ENCODE data around the gene COL13A1. TPM values are rescaled to one million over a fixed set of nuclear protein-coding genes. Genes with fewer than 3 reads are reported as not detected.

The COL13A1 gene
- total RNA-seq, 6 experiments from 2014 or later, result 33.5 to 46.6 (median 38.1) TPM

DNA sequence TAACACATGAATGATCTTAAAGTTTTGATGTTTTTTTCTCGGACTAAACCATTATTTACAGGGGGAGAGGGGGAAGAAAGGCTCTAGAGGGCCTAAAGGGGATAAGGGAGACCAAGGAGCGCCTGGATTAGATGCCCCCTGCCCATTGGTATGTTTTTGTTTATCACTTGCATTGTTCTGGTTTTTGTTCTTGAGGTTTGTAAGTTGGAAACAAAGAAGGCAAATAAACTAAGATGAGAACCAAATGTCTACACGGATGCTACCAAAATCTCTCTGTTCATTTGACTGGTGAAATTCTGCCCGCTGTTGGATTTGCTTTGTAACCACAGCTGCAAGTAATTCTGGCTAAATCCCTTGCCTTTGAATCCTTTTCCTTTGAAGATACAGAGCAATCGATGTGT is 151.1 kb downstream of the COL13A1 start:
- Mint-ChIP-seq H3K4me3 (no peak overlapping the region), H3K4me1 (ENCODE audit: low read depth) (no peaks in the 10 kb centered on the region; the same call in 1 of the 2 replicates), H3K27me3 (ENCODE audit: insufficient read depth) (no peaks in the 10 kb centered on the region; the same call in 1 of the 2 replicates), H3K9me3 (no peaks in the 10 kb centered on the region), H3K36me3 (ENCODE audit: low read depth) (peaks cover 18% of the 10 kb centered on the region), H3K27ac (no peak overlapping the region)
- DNase-seq, result no peak
- TF ChIP-seq, protein P1, sequence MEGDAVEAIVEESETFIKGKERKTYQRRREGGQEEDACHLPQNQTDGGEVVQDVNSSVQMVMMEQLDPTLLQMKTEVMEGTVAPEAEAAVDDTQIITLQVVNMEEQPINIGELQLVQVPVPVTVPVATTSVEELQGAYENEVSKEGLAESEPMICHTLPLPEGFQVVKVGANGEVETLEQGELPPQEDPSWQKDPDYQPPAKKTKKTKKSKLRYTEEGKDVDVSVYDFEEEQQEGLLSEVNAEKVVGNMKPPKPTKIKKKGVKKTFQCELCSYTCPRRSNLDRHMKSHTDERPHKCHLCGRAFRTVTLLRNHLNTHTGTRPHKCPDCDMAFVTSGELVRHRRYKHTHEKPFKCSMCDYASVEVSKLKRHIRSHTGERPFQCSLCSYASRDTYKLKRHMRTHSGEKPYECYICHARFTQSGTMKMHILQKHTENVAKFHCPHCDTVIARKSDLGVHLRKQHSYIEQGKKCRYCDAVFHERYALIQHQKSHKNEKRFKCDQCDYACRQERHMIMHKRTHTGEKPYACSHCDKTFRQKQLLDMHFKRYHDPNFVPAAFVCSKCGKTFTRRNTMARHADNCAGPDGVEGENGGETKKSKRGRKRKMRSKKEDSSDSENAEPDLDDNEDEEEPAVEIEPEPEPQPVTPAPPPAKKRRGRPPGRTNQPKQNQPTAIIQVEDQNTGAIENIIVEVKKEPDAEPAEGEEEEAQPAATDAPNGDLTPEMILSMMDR (IDR thresholded peaks at IDR 0.05), result no peak

- Mint-ChIP-seq H3K9me3 (no peaks in the 10 kb centered on the region), H3K36me3 (ENCODE audit: low read depth) (peaks cover 19% of the 10 kb centered on the region), H3K27ac (no peak overlapping the region), H3K4me3 (no peak overlapping the region), H3K4me1 (ENCODE audit: low read depth) (no peaks in the 10 kb centered on the region; the same call in 1 of the 2 replicates), H3K27me3 (ENCODE audit: insufficient read depth) (no peaks in the 10 kb centered on the region; the same call in 1 of the 2 replicates)
- DNase-seq, result no peak
- TF ChIP-seq, protein P1 (IDR thresholded peaks at IDR 0.05), result no peak
Observed at GRCh38 chr10:69953851-69954250, 152.1 kb downstream of the COL13A1 start.

DNA sequence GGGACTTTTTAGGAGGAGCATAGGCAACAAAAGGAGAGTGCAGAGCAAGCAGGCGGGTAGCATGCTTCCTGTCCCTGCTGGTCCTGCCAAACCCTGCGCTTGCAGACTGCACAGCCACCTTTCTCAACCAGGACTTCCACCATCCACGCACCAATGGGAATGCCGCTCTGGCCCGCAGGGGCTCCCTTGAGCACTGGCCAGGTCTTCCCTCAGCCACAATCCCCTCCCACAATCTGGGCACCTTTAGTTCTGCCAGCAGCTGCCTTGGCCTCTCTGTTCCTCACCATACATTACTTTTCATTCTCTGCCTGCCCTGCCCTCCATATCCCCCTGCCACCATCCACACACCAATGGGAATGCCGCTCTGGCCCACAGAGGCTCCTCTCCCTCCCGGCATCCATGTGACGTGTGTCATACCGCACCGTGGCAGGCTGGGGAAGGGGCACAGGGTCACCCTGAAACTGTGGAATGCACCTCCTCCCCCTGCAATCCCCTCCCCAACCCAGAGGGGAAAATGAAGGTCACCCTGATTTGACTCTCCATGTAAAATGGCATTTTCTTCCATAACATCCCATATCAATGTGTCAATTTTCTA is 153.6 kb downstream of the COL13A1 start:
- no peaks in the 10 kb centered on the region for H3K9me3 Mint-ChIP-seq
- TF ChIP-seq, protein P1 (IDR thresholded peaks at IDR 0.05), result no peak
- H3K4me1 Mint-ChIP-seq (ENCODE audit: low read depth), result no peaks in the 10 kb centered on the region; the same call in 1 of the 2 replicates
- no peaks in the 10 kb centered on the region; the same call in 1 of the 2 replicates for H3K27me3 Mint-ChIP-seq (ENCODE audit: insufficient read depth)
- H3K4me3 Mint-ChIP-seq, result no peak overlapping the region
- no peak overlapping the region for H3K27ac Mint-ChIP-seq
- H3K36me3 Mint-ChIP-seq (ENCODE audit: low read depth), result peaks cover 19% of the 10 kb centered on the region
- DNase-seq, result no peak

DNA sequence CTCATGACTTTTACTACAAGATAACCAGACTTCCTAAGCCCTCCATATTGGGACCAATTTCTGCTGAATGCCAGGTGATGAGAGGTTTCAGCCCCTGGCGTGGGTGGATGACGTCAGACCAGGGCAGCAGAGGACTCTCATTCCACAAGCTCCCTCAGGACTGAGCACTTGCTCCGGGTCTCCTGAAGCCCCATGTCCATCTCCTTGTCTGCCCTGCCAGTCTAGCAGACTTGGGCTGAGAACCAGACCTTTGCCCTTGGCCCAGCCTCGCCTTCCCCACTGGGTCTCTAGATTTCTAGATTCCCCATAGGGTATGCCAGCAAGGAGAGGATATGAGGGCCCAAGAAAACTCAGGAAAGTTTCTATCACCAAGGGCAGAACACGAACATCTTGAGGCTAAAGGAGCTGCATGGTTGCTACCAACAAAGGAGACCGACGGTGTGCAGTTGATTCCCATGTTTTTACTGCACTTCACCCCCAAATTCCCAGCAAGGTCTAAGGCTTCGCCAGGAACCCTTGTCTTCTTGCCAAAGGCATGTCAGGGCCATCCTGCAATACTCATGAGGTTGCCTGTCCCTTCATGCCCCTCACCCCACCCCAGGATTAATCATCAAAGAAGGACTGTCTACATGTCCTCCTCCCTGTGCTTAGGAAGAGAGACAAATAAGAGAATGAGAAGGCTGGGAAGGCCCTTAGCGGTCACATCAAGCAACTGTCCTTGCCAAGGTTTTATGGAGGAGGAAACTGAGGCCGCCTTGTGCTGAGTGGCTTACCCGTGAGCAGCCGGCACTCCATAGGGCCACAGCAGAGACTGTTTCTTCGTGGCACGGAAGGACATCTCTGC is 154.4 kb downstream of the COL13A1 start:
- DNase-seq, result no peak
- Mint-ChIP-seq H3K36me3 (ENCODE audit: low read depth) (peaks cover 19% of the 10 kb centered on the region), H3K9me3 (no peaks in the 10 kb centered on the region), H3K27me3 (ENCODE audit: insufficient read depth) (peaks cover 1% of the 10 kb centered on the region; the same call in 1 of the 2 replicates), H3K4me1 (ENCODE audit: low read depth) (peaks cover 1% of the 10 kb centered on the region), H3K27ac (no peak overlapping the region), H3K4me3 (no peak overlapping the region)
- TF ChIP-seq, protein P1 (IDR thresholded peaks at IDR 0.05), result no peak

- peaks cover 5% of the 10 kb centered on the region for H3K4me1 Mint-ChIP-seq (ENCODE audit: low read depth)
- TF ChIP-seq, protein P1 (IDR thresholded peaks at IDR 0.05), result no peak
- H3K36me3 Mint-ChIP-seq (ENCODE audit: low read depth), result peaks cover 19% of the 10 kb centered on the region
- H3K9me3 Mint-ChIP-seq, result no peaks in the 10 kb centered on the region
- peaks cover 5% of the 10 kb centered on the region; the same call in 1 of the 2 replicates for H3K27me3 Mint-ChIP-seq (ENCODE audit: insufficient read depth)
- H3K27ac Mint-ChIP-seq, result no peak overlapping the region
- no peak overlapping the region for H3K4me3 Mint-ChIP-seq
- no peak for DNase-seq
Observed at GRCh38 chr10:69956741-69957230, 155.1 kb downstream of the COL13A1 start.
